ENCODE results near the gene MARK3. TPM values are rescaled to one million over a fixed set of nuclear protein-coding genes. Genes with fewer than 3 reads are reported as not detected.
"Not testable (repeated sequence)": the region's sequence is repeated elsewhere in the genome, so short reads cannot be mapped to it uniquely, and the experiment has no call there.

MARK3 gene
- total RNA-seq, 1 donor from 2014 or later = 104 TPM

- intact Hi-C loops (cut with DNase I) = loop anchor here (5.0 kb wide), 1 partner anchor 45 kb away; no protein-coding TSS in a partner anchor
- DNase-seq (ENCODE audit: low spot score) (peak; percentile 15), ATAC-seq (no peak)
These were observed 116.9 kb downstream of the MARK3 start for GRCh38 chr14:103501921-103502669.

- intact Hi-C loops (cut with DNase I) = loop anchor here (5.0 kb wide), 1 partner anchor 44 kb away; no protein-coding TSS in a partner anchor
- ATAC-seq = no peak
- peak; percentile 45 for DNase-seq (ENCODE audit: low spot score)
These were observed 117.7 kb downstream of the MARK3 start for GRCh38 chr14:103502877-103503276.

DNA sequence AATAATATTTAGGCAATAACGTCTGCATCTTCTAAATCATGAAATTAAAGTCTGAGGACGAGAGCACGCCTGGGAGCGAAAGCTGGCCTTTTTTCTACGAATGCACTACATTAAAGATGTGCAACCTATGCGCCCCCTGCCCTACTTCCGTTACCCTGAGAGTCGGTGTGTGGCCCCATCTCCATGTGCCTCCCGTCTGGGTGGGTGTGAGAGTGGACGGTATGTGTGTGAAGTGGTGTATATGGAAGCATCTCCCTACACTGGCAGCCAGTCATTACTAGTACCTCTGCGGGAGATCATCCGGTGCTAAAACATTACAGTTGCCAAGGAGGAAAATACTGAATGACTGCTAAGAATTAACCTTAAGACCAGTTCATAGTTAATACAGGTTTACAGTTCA lies 118.1 kb downstream of the MARK3 start:
- ATAC-seq (no peak), DNase-seq (ENCODE audit: low spot score) (peak; percentile 52)
- intact Hi-C loops (cut with DNase I) = loop anchor here (5.0 kb wide), 1 partner anchor 44 kb away; no protein-coding TSS in a partner anchor

- DNase-seq (ENCODE audit: low spot score) (peak; percentile 48), ATAC-seq (no peak)
- intact Hi-C loops (cut with DNase I) = loop anchor here (5.0 kb wide), 1 partner anchor 42 kb away; no protein-coding TSS in a partner anchor
These were observed 119.9 kb downstream of the MARK3 start for GRCh38 chr14:103504991-103505565.

DNA sequence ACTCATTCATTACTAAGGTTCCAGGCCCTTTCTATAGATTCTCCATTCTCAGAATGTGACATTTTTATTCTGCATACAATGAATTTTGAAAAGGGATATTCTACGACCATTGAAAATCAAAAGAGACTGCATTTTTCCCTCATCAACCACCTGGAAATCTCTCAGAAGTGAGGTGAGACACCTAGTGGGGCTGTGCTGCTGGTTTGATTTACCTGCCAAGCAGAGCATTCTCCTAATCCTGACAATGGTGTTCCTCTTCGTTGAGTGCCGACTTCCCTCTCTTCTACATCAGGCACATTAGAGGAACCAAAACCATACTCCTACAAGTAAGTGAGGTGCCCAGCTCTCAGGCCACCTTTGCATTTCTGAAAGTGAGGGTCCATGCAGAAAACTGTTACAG lies 122.5 kb downstream of the MARK3 start:
- no peak for ATAC-seq
- intact Hi-C loops (cut with DNase I) = no loop called here
- peak; percentile 4 for DNase-seq (ENCODE audit: low spot score)

- no peak for DNase-seq (ENCODE audit: low spot score)
These were observed 123.5 kb downstream of the MARK3 start for GRCh38 chr14:103508521-103509329.

GRCh38 chr14:103509864-103510723 lies 124.9 kb downstream of the MARK3 start:
- DNase-seq (ENCODE audit: low spot score) (no peak), ATAC-seq (no peak)
- intact Hi-C loops (cut with DNase I) = no loop called here

More at GRCh38 chr14:103508521-103509329, 123.5 kb downstream of the MARK3 start:
- ATAC-seq = no peak
- intact Hi-C loops (cut with DNase I) = no loop called here

DNA sequence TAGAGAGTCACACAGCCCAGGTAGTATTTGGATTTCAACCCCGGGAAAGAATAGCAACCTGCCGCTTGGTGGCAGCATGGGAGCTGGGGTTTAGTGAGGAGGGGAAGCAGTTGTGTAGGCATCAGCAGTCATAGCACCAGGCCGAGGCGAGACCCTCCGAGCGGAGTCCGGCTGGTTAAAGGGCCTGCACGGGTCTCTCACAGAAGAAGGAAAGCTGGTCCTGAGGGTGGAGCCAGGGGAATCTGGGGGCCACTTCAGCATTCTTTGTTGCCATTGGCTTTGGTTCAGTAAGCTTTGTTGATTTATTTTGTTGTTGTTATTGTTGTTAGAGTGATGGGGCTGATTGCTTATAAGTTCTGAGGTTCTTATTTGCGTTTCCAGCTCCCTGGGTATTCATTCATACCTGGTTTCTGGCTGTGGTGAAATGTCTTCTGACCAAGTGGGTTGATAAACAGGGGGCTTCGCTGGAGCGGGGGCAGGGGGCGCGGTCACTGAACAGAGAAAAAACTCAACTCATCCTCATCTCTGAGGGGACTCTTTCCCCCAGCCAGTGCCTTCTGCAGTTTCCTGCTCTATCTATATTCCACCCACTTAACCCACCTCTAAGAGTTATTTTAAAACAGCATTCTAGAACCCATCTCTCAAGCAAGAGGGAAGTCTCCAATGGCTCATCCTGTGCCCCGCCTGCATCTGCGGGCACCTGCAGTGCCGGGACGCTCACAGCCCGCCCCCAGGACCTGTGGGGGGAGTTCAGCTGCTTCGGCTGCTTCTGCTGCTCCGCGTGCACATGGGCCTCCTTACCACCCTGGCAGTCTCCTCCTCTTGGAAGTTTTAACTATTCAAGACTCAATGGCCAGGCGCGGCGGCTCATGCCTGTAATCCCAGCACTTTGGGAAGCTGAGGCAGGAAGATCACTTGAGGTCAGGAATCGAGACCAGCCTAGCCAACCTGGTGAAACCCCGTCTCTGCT lies 125.8 kb downstream of the MARK3 start:
- DNase-seq (ENCODE audit: low spot score) (no peak), ATAC-seq (no peak)
- intact Hi-C loops (cut with DNase I) = no loop called here

DNA sequence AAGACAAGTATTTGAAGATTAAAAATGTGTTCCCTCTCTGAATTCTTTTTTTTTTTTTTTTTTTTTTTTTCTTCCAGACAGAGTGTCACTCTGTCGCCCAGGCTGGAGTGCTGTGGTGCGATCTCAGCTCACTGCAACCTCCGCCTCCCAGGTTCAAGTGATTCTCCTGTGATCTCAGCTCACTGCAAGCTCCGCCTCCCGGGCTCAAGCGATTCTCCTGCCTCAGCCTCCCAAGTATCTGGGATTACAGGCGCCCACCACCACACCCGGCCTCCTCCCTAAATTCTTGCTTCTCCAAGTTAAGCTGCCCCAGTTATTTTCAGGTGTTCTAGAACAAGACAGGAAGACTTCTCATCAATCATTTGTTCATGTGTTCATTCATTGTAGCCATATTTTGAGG lies 127.0 kb downstream of the MARK3 start:
- DNase-seq (ENCODE audit: low spot score); ATAC-seq; intact Hi-C loops (cut with DNase I): not testable (repeated sequence)

DNA sequence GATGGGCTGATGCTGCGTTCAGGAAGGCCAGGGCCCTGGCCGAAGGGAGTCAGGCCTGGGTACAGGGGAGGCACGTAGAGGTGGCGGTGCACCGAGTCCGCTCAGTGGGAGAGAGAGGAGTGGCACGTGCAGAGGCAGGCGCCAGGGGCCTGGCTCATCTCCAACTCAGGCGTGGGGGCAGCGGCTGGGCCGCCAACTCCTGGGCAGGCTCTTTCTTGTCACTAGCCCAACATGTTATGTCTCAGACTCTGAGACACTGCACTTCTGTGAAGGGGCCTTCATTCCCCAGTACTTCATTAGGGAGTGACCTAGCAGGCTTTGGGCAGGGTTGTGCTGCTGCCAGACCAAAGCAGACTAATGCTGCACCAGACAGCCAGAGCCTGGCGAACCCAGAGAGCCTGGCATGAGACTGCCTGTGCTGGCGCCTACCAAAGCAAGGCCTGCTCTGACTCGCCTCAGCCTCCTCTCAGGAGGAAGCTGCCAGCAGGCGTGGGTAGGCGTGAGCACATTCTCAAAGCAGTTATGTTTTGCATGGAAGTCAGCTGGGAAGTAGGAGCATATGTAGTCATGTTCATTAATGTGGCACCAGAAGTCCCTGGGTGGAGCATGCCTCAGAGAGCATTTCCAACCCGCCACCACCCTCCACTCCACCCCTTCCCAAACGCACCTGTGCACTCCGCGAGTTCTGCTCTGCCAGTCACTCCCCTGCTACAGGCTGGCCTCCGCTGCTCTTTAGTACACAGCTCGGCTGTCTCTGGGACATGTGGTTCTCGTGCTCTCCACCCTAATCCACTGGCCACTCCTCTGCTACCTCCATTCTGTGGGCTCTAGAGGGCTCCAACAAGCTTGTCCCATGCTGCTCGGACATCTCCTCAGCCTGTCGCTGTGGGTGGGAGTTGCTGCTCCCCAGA lies 127.7 kb downstream of the MARK3 start:
- DNase-seq (ENCODE audit: low spot score) (no peak), ATAC-seq (peak; percentile 57)
- intact Hi-C loops (cut with DNase I) = no loop called here

DNA sequence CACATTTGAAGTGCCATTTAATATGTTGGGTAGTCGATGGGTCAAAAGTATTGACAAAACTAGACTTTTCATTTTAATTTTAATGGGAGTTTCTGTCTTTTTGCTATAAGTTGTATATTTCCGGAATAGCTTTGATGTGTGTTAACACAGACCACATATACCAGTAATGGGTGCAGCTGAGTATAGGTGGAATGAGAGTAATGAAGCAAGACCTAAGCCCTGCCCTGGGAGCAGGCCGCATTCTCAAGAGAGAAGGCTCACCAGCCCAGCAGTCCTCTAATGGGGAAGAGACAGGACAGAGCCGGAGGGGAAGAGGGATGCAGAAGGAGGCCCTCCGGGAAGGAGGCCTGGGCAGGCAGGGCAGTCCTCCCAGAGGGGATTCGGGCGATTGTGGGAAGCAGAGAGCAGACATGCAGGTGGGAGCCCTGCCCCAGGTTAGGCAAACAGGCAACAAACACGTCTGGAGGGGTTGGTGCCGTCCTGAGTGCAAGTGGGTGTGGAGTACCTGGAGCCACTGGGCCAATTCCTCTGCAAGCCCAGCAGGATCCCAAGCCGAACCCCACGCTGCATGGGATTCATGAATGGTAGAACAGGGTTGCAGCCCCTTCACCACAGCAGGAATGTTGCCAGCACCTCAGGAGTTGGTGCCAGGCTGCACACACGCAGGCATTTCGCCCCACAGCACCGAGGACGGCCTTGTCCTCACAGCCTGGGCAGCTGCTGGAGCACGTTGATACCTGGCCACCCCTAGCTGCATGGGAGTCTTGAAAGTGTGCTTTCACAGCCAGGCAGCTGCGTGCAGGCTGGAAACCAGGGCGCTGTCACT lies 129.6 kb downstream of the MARK3 start:
- intact Hi-C loops (cut with DNase I) = no loop called here
- DNase-seq (ENCODE audit: low spot score) = no peak
- ATAC-seq = no peak

GRCh38 chr14:103516426-103517173 lies 131.4 kb downstream of the MARK3 start:
- intact Hi-C loops (cut with DNase I) = no loop called here
- DNase-seq (ENCODE audit: low spot score) = no peak
- no peak for ATAC-seq

GRCh38 chr14:103517174-103517566 lies 132.0 kb downstream of the MARK3 start:
- DNase-seq (ENCODE audit: low spot score) (no peak), ATAC-seq (no peak)

DNA sequence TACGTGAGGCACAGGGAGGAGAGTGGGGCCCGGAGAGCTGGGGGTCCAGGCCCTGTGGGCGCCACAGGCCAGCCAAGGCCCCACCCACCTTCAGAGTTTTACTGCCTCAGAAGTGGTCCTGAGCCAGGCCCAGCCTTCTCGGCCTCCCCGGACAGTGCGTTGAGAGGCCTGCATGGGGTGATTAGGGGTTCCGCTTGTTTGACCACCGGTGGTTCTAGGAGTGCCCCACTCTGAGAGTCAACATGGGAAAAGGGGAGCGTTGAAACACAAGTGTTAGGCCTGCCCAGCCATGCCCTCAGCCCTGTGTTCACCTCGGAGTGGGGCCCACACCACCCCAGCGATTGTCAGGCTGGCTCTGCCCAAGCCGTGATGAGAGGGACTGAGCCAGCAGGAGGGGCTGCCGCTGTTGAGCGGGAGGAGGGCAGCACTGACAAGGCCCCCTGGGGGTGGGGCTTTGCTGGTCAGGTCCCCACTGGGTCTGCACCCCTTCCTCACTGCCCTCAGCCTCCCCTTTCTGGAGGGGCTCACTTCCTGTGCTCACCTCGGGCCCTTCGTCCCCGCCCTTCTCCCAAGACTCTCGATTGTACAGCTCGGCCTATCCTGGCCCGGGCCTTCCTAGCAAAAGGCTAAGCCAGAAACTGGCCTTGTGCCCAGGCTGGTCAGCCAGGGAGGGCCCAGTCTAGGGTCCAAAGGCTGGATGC lies 132.7 kb downstream of the MARK3 start:
- DNase-seq (ENCODE audit: low spot score) = no peak
- peak; percentile 32 for ATAC-seq
- intact Hi-C loops (cut with DNase I) = loop anchor here (2.0 kb wide), 1 partner anchor 29 kb away; no protein-coding TSS in a partner anchor

More at GRCh38 chr14:103517174-103517566, 132.0 kb downstream of the MARK3 start:
- intact Hi-C loops (cut with DNase I) = no loop called here

All from sciatic nerve (tissue), 2 donors.